BLaER1 (cell line): Measurements from ENCODE around the gene CA5A.
A peak's percentile ranks its signal among the peaks of the same experiment; 100 is the strongest.
"Not testable (repeated sequence)": the region's sequence is repeated elsewhere in the genome, so short reads cannot be mapped to it uniquely, and the experiment has no call there.

Experiments
- H3K27ac ChIP-seq: shearing (Covaris generic); formaldehyde crosslinking; 2 replicates; pipeline ENCODE4 v1.8.1; 2022
- H3K27me3 ChIP-seq: shearing (Covaris generic); formaldehyde crosslinking; 2 replicates; pipeline ENCODE4 v1.8.1; 2022
- H3K36me3 ChIP-seq: shearing (Covaris generic); formaldehyde crosslinking; 2 replicates; pipeline ENCODE4 v1.8.1; 2022
- H3K4me1 ChIP-seq: shearing (Covaris generic); formaldehyde crosslinking; 2 replicates; pipeline ENCODE4 v1.8.1; 2022
- H3K4me2 ChIP-seq: shearing (Covaris generic); formaldehyde crosslinking; 2 replicates; pipeline ENCODE4 v1.8.1; 2022
- H3K4me3 ChIP-seq: shearing (Covaris generic); formaldehyde crosslinking; 2 replicates; pipeline ENCODE4 v1.8.1; 2022
- H3K9ac ChIP-seq: shearing (Covaris generic); formaldehyde crosslinking; 2 replicates; pipeline ENCODE4 v1.8.1; 2022
- H3K9me3 ChIP-seq: shearing (Covaris generic); formaldehyde crosslinking; 2 replicates; pipeline ENCODE4 v1.8.1; 2022
- H4K20me1 ChIP-seq: shearing (Covaris generic); formaldehyde crosslinking; 2 replicates; pipeline ENCODE4 v1.8.1; 2022
- Cebpa-rat ChIP-seq: shearing (Covaris generic); IDR thresholded peaks from 2 replicates; pipeline ENCODE4 v1.8.1; 2022

CA5A gene

DNA sequence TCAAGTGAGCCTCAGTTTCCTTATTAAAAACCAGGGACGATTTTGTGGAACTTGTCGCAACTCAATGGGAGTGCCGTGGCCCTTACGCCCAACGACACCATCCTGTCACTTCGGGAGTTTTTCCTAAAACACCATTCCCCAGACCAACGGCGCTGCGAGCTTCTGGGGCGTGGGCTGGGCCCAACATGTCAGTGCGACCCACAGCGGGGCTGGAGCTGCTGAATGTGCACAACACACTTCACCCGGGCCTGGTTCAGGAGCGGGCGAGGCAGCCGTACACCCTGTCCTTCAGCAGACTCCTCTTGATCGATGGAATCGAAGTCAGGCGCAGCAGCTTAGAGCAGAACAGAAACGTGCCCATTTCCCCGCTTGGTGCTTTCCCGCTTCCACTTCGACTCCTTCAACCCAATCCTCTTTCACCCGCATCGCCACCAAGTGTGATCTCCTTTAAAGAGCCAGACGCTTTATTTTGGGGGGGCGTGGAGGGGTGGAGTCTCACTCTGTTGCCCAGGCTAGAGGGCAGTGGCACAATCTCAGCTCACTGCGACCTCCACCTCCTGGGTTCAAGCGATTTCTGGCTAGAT lies 53.8 kb downstream of the CA5A start:
- H3K36me3 ChIP-seq = no peaks in the 10 kb centered on the region
- no peak for TF ChIP-seq Cebpa-rat
- H3K27ac ChIP-seq = no peak overlapping the region
- no peak overlapping the region for H3K4me3 ChIP-seq
- H3K27me3 ChIP-seq = peaks cover 10% of the 10 kb centered on the region; the same call in 1 of the 2 replicates
- peaks cover 31% of the 10 kb centered on the region for H3K4me1 ChIP-seq
- no peaks in the 10 kb centered on the region for H3K9me3 ChIP-seq
- peak overlapping the region; percentile 77 for H3K4me2 ChIP-seq
- H3K9ac ChIP-seq = no peak overlapping the region
- H4K20me1 ChIP-seq = no peaks in the 10 kb centered on the region

DNA sequence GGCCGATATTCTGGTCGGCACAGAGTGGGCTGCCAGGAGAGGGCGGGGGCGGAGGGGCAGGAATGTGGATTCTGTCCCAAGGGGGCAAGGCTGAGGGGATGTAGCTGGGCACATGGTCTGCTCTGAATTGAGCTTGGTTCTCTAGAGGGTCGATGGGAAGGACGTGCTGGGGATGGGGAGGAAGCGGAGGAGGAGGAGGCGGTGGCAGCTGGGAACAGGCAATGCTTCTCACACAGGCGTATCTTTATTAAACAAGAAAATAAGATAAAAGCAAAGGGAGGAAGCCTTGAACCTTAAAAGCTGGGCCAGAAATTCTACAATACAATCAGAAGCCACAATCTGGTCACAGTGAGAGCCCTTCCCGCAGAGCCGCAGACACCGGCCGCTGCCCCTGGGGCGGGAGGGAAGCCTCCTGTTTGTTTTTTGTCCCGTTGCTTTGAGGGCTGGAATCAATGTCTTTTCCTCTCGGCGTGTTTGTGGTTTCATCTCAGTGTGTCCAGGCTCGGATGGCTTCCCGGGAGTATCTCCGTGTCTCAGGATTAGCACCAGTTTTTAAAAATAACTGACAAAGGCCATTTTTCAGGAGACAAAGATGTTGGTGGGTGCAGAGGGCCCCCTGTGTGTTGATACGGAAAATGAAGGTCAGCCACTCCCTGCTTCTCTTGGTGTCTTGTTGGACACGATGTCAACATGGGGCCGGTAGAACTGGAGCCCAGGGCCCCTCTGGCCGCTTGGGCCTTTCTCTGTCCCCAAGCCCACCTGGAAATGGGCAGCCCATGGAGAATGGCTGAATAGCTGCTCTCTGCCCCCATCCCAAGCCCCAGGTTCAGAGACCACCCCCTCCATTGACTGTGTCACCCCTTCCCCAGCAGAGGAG lies 54.8 kb downstream of the CA5A start:
- Histone ChIP-seq H3K4me3 (peak overlapping the region; percentile 19), H3K4me1 (peaks cover 36% of the 10 kb centered on the region), H3K4me2 (peak overlapping the region; percentile 77), H3K9ac (no peak overlapping the region; the same call in 1 of the 2 replicates), H3K9me3 (no peaks in the 10 kb centered on the region), H3K36me3 (no peaks in the 10 kb centered on the region), H3K27ac (0 out of 2 replicates have a peak overlapping the region, but pooled peaks have one; percentile 28), H3K27me3 (peaks cover 10% of the 10 kb centered on the region; the same call in 1 of the 2 replicates), H4K20me1 (no peaks in the 10 kb centered on the region)
- no peak for TF ChIP-seq Cebpa-rat

DNA sequence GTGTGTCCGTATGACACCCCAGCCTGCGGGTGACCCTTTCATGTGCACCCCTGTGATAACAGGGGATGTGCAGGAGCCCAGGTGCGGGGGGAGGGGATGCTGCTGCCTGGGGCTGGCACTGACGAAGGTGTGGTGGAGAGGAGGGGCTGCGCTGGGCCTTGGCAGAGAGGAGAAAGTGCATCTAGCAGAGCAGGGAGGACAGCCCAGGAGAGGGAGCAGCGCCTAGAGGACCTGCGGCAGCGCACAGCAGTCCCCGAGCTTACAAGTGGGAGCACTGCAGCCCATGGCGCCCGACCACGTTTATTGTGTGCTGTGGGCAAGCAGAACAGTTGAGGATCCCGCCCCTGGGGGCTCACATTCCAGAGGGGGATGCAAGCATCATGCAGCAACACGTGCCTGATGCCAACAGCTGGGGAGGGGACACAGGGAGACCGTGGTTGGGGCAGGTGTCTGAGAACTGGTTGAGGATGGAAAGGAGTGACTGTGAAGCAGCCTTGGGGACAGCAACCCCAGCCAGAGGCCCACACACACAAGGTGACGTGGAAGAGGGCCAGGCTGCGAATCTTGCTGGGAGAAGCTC lies 56.1 kb downstream of the CA5A start:
- Histone ChIP-seq H3K4me3 (no peak overlapping the region), H4K20me1 (no peaks in the 10 kb centered on the region), H3K9ac (no peak overlapping the region), H3K4me2 (peak overlapping the region; percentile 77), H3K27me3 (peaks cover 10% of the 10 kb centered on the region; the same call in 1 of the 2 replicates), H3K27ac (no peak overlapping the region), H3K36me3 (no peaks in the 10 kb centered on the region), H3K9me3 (no peaks in the 10 kb centered on the region), H3K4me1 (peaks cover 44% of the 10 kb centered on the region)
- TF ChIP-seq Cebpa-rat = no peak

DNA sequence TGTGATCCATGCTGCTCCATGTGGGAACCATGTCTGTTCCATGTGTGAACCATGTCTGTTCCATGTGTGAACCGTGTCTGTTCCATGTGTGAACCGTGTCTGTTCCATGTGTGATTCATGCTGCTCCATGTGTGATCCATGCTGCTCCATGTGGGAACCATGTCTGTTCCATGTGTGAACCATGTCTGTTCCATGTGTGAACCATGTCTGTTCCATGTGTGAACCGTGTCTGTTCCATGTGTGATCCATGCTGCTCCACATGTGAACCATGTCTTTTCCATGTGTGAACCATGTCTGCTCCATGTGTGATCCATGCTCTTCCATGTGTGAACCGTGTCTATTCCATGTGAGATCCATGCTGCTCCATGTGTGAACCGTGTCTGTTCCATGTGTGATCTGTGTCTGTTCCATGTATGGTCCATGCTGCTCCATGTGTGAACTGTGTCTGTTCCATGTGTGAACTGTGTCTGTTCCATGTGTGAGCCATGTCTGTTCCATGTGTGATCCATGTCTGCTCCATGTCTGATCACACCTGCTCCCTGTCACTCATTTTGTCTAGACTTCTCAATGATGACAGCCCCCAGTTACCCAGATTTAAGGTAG lies 56.8 kb downstream of the CA5A start:
- H3K9ac ChIP-seq, H3K4me2 ChIP-seq, H3K27ac ChIP-seq, H3K4me3 ChIP-seq, H4K20me1 ChIP-seq, H3K27me3 ChIP-seq, H3K36me3 ChIP-seq, H3K9me3 ChIP-seq: not testable (repeated sequence)
- H3K4me1 ChIP-seq = peaks cover 49% of the 10 kb centered on the region

- Histone ChIP-seq H3K9ac (no peak overlapping the region), H3K4me2 (no peak overlapping the region), H3K27me3 (peaks cover 10% of the 10 kb centered on the region; the same call in 1 of the 2 replicates), H3K27ac (no peak overlapping the region), H4K20me1 (no peaks in the 10 kb centered on the region), H3K9me3 (no peaks in the 10 kb centered on the region), H3K36me3 (no peaks in the 10 kb centered on the region), H3K4me3 (no peak overlapping the region), H3K4me1 (peaks cover 49% of the 10 kb centered on the region)
- no peak for TF ChIP-seq Cebpa-rat
These were observed 57.6 kb downstream of the CA5A start for GRCh38 chr16:87878704-87879103.

GRCh38 chr16:87877942-87878507 lies 58.3 kb downstream of the CA5A start:
- no peak for TF ChIP-seq Cebpa-rat
- Histone ChIP-seq H3K4me1 (peaks cover 49% of the 10 kb centered on the region), H3K27ac (no peak overlapping the region), H3K27me3 (peaks cover 10% of the 10 kb centered on the region; the same call in 1 of the 2 replicates), H3K9me3 (no peaks in the 10 kb centered on the region), H3K36me3 (no peaks in the 10 kb centered on the region), H3K4me2 (no peak overlapping the region), H3K9ac (no peak overlapping the region), H4K20me1 (no peaks in the 10 kb centered on the region), H3K4me3 (no peak overlapping the region)

- no peaks in the 10 kb centered on the region for H3K9me3 ChIP-seq
- no peak overlapping the region for H3K9ac ChIP-seq
- H3K36me3 ChIP-seq = no peaks in the 10 kb centered on the region
- no peaks in the 10 kb centered on the region for H4K20me1 ChIP-seq
- no peak overlapping the region for H3K4me2 ChIP-seq
- peaks cover 47% of the 10 kb centered on the region for H3K4me1 ChIP-seq
- H3K27me3 ChIP-seq = no peaks in the 10 kb centered on the region
- no peak overlapping the region for H3K4me3 ChIP-seq
- no peak overlapping the region for H3K27ac ChIP-seq
- 0 out of 2 replicates have a peak, but pooled peaks have one; percentile 24 for TF ChIP-seq Cebpa-rat
These were observed 61.5 kb downstream of the CA5A start for GRCh38 chr16:87874639-87875427.

- Histone ChIP-seq H3K27ac (peak overlapping the region; percentile 82), H3K4me1 (peaks cover 56% of the 10 kb centered on the region), H3K9ac (peak overlapping the region; percentile 65), H3K4me2 (peak overlapping the region; percentile 79), H4K20me1 (peaks cover 35% of the 10 kb centered on the region)
- H3K36me3 ChIP-seq, H3K9me3 ChIP-seq, H3K4me3 ChIP-seq, H3K27me3 ChIP-seq: not testable (repeated sequence)
These were observed 65.7 kb downstream of the CA5A start for GRCh38 chr16:87870418-87871291.

- H3K36me3 ChIP-seq, H3K4me3 ChIP-seq, H3K9ac ChIP-seq, H3K27me3 ChIP-seq, H3K9me3 ChIP-seq: not testable (repeated sequence)
- H4K20me1 ChIP-seq = peaks cover 42% of the 10 kb centered on the region
- peaks cover 57% of the 10 kb centered on the region for H3K4me1 ChIP-seq
- peak overlapping the region; percentile 82 for H3K27ac ChIP-seq
- peak overlapping the region; percentile 79 for H3K4me2 ChIP-seq
These were observed 66.4 kb downstream of the CA5A start for GRCh38 chr16:87869879-87870417.

- H3K4me2 ChIP-seq = peak within 1 kb of the TSS; percentile 96
- H3K9me3 ChIP-seq, H3K27me3 ChIP-seq: not testable (repeated sequence)
- H3K9ac ChIP-seq = peak within 1 kb of the TSS; percentile 93
- peak within 1 kb of the TSS; percentile 87 for H3K27ac ChIP-seq
- H3K4me3 ChIP-seq = peak within 1 kb of the TSS; percentile 88
- H3K36me3 ChIP-seq = peaks cover 15% of the 10 kb centered on the region
- peaks cover 49% of the 10 kb centered on the region for H4K20me1 ChIP-seq
- peaks cover 61% of the 10 kb centered on the region for H3K4me1 ChIP-seq
These were observed 67.1 kb downstream of the CA5A start, which contains the start of gene SLC7A5 for GRCh38 chr16:87869061-87869878. SLC7A5 (minus strand) TSS chr16:87869507; CDS start chr16:87869422, 85 bp downstream.

DNA sequence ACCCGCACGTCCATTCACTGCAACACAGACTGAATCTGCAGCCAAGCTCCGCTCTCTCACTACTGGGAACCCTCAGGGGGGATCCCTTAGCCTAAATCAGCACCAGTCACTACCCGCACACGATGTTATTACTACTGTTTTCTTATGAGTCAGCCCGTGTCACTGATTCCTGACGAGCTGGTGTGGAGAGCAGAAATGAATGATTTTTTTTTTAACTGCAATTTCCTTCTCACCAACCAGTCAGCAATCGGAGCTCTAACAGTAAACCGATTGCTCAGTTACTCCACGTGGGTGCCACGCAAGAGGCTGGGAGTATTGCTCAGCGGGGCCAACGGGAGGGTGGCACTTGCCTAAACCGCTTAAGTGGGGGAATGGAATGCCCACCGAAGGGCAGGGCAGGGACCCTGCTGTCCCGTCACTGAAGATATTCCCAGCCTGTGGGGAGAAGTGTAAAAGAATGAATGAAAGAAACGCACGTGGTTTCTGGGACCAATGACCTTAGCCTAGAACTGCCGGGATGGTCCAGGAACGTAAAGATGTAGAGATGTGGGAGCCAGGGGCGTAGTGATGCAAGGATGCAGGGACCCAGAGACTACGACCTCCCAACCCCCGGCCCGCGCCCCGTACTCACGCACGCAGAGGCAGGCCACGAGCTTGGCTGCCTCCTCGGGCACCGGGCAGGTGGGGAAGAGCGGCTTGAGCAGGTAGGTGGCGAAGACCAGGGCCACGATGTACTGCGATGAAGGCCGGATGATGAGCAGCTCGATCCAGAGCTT lies 67.9 kb downstream of the CA5A start:
- peak overlapping the region; percentile 96 for H3K4me2 ChIP-seq
- H3K27ac ChIP-seq = peak overlapping the region; percentile 87
- H3K4me3 ChIP-seq = peak overlapping the region; percentile 88
- not testable (repeated sequence) for H3K9me3 ChIP-seq, H3K27me3 ChIP-seq
- peak overlapping the region; percentile 93 for H3K9ac ChIP-seq
- peaks cover 69% of the 10 kb centered on the region for H3K4me1 ChIP-seq
- peaks cover 21% of the 10 kb centered on the region for H3K36me3 ChIP-seq
- peaks cover 57% of the 10 kb centered on the region for H4K20me1 ChIP-seq
